HepG2 (cell line): Measurements from ENCODE around the gene MC1R. TPM values are rescaled to one million over a fixed set of nuclear protein-coding genes. Genes with fewer than 3 reads are reported as not detected.

ENCODE experiments used
- ATAC-seq: fragments of 200-7000 bp; cut with Tn5 transposase; 3 replicates; pipeline ENCODE4 v1.9.1; 2020; ENCODE audit warnings: mild to moderate bottlenecking, moderate library complexity
- BruUV-seq: library from RNA; stranded (reverse); fragments of 400-500 nt; replicated peaks from 2 replicates; lab custom pipeline; 2021; lab: Mats Ljungman, UMichigan
- CTCF ChIA-PET: fragments of 300-600 bp; formaldehyde crosslinking; extraction: SDS; loops from one replicate; lab custom pipeline; 2021; ENCODE audit warnings: low total read pairs, inconsistent platforms, low intra/inter-chr PET ratio; lab: Yijun Ruan, JAX
- POLR2A ChIA-PET: fragments of 350-600 bp; sonication (Branson Sonifier 250); formaldehyde crosslinking; loops from one replicate; lab custom pipeline; 2020; ENCODE audit warnings: antibody characterized with exemption, inconsistent platforms; lab: Yijun Ruan, JAX
- DNase-seq: peaks from one replicate; pipeline ENCODE4 v3.0.0-alpha.2; 2015; ENCODE audit warnings: low spot score
- FAIRE-seq: peaks from 3 replicates; lab custom pipeline; 2011; peaks lifted over from hg19 to GRCh38; lab: Jason Lieb, UNC
- H2AFZ ChIP-seq: one replicate; pipeline ENCODE4 v1.6.1; 2011; ENCODE audit warnings: low read length, inconsistent platforms
- H3K27ac ChIP-seq: fragments of 300-600 bp; 3 replicates; pipeline ENCODE4 v1.8.0; 2011; ENCODE audit warnings: mixed run types, mild to moderate bottlenecking, mixed read lengths, low read length, inconsistent platforms; ENCODE audit not compliant: insufficient read depth; ENCODE audit errors: extremely low read length
- H3K27me3 ChIP-seq, 2 experiments: fragments of 200-600 bp in 1 of 2; 2 replicates in 1 of 2; 3 replicates in 1 of 2; pipeline versions ENCODE4 v1.6.0 to v1.8.0; 2011; ENCODE audit warnings: low read length in 2 of 2, mild to moderate bottlenecking in 2 of 2, moderate library complexity in 2 of 2, inconsistent platforms in 1 of 2; ENCODE audit not compliant: insufficient read depth in 2 of 2, control insufficient read depth in 1 of 2
- H3K36me3 ChIP-seq, 2 experiments: fragments of 200-600 bp in 1 of 2; replicated peaks in 1 of 2; 2 replicates in 1 of 2; 3 replicates in 1 of 2; pipeline versions ENCODE4 v1.5.1 to v1.8.0; 2011; ENCODE audit warnings: low read length in 2 of 2, inconsistent platforms in 1 of 2; ENCODE audit not compliant: insufficient read depth in 2 of 2, control insufficient read depth in 1 of 2
- H3K4me1 ChIP-seq: 2 replicates; pipeline ENCODE4 v1.5.1; 2012; ENCODE audit warnings: low read length, inconsistent platforms; ENCODE audit not compliant: insufficient read depth
- H3K4me2 ChIP-seq: 2 replicates; pipeline ENCODE4 v1.6.0; 2011; ENCODE audit warnings: low read depth, low read length, inconsistent platforms
- H3K4me3 ChIP-seq, 3 experiments: fragments of 200-600 bp in 1 of 3; sonication (generic), shearing (Covaris generic) in 1 of 3; replicated peaks in 1 of 3; 2 replicates each; pipeline ENCODE4 v1.5.1; 2011 to 2016; ENCODE audit warnings: low read length in 3 of 3, inconsistent platforms in 2 of 3, low read depth in 2 of 3, mild to moderate bottlenecking in 2 of 3, control low read depth in 1 of 3, mixed read lengths in 1 of 3; ENCODE audit not compliant: insufficient read depth in 1 of 3
- H3K79me2 ChIP-seq: one replicate; pipeline ENCODE4 v1.6.1; 2011; ENCODE audit warnings: low read length, inconsistent platforms; ENCODE audit not compliant: insufficient read depth
- H3K9ac ChIP-seq: 2 replicates; pipeline ENCODE4 v1.6.0; 2011; ENCODE audit warnings: mild to moderate bottlenecking, low read depth, low read length, inconsistent platforms; ENCODE audit not compliant: insufficient read depth
- H3K9me3 ChIP-seq: 2 replicates; pipeline ENCODE4 v1.5.1; 2012; ENCODE audit warnings: mild to moderate bottlenecking, low read length
- H4K20me1 ChIP-seq: 2 replicates; pipeline ENCODE4 v1.6.0; 2011; ENCODE audit warnings: inconsistent platforms, mild to moderate bottlenecking, low read length, moderate library complexity; ENCODE audit not compliant: insufficient read depth
- BRD4 ChIP-seq: sonication (generic); formaldehyde crosslinking; IDR thresholded peaks from 2 replicates; pipeline ENCODE4 v1.4.0; 2020; ENCODE audit warnings: missing genetic modification reagents
- GATAD1 ChIP-seq: IDR thresholded peaks from 2 replicates; pipeline ENCODE4 v1.6.1; 2016; ENCODE audit warnings: missing genetic modification reagents, missing compliant biosample characterization
- KDM2A ChIP-seq: sonication (generic); formaldehyde crosslinking; IDR thresholded peaks from 2 replicates; pipeline ENCODE4 v1.4.0; 2020; ENCODE audit warnings: low read depth, missing genetic modification reagents, borderline replicate concordance
- MEIS2 ChIP-seq: sonication (generic); formaldehyde crosslinking; IDR thresholded peaks from 2 replicates; pipeline ENCODE4 v1.9.0; 2021; ENCODE audit warnings: mild to moderate bottlenecking, missing genetic modification reagents
- POLR2G ChIP-seq: fragments of 200-400 bp; formaldehyde crosslinking; IDR thresholded peaks from 2 replicates; pipeline ENCODE4 v1.6.1; 2018; ENCODE audit warnings: mild to moderate bottlenecking, low read depth, low read length, moderate library complexity
- RBAK ChIP-seq: sonication (generic); formaldehyde crosslinking; IDR thresholded peaks from 2 replicates; pipeline ENCODE4 v1.5.1; 2020; ENCODE audit warnings: mild to moderate bottlenecking, missing genetic modification reagents
- SAP130 ChIP-seq: IDR thresholded peaks from 2 replicates; pipeline ENCODE4 v1.6.1; 2016; ENCODE audit warnings: low read depth
- ZNF263 ChIP-seq: sonication (generic); formaldehyde crosslinking; IDR thresholded peaks from 2 replicates; pipeline ENCODE4 v1.4.0; 2020; ENCODE audit warnings: missing genetic modification reagents
- WGBS: methylation state at CpG from one replicate; pipeline ENCODE4 v1.1.6; 2017; ENCODE audit warnings: low lambda C conversion rate; 5-methylcytosine and 5-hydroxymethylcytosine counted together
- in situ Hi-C: cut with HindIII; loops from 2 replicates; pipeline ENCODE4 v1.10.0; 2017; ENCODE audit warnings: low pct_unique_long_range_greater_than_20kb; ENCODE audit not compliant: extremely low pct_ligation_motif_present
- intact Hi-C: fragments of 100-400 bp; cut with micrococcal nuclease; formaldehyde crosslinking; loops from one replicate; pipeline ENCODE4 v1.10.0; 2022; ENCODE audit not compliant: unreplicated experiment
- polyA plus RNA-seq, 8 experiments: library from polyadenylated mRNA; depleted of rRNA in 3 of 8; stranded (reverse) in 7 of 8; unstranded in 1 of 8; fragments of >200 nt; fragmentation: Illumina TruSeq in 4 of 8; extraction: Trizol in 4 of 8; gene quantifications; 2 replicates each; pipeline versions ENCODE4 v1.2.1 to v1.2.3, GENCODE V29; 2011 to 2016; ENCODE audit warnings: low read depth in 4 of 8, missing spikeins in 1 of 8, mixed read lengths in 1 of 8; ENCODE audit not compliant: insufficient read depth in 1 of 8
- total RNA-seq, 5 experiments: library from RNA; depleted of rRNA; stranded (reverse); fragments of >200 nt; fragmentation: Illumina TruSeq; extraction: Trizol; gene quantifications; 2 replicates each; pipeline ENCODE4 v1.2.3, GENCODE V29; 2016; ENCODE audit warnings: low read depth in 1 of 5
- TF ChIP-seq, protein P1 (sequence below): sonication (generic); formaldehyde crosslinking; IDR thresholded peaks from 2 replicates; pipeline ENCODE4 v1.8.0; 2022; ENCODE audit warnings: mild to moderate bottlenecking, missing genetic modification reagents; ENCODE audit not compliant: insufficient replicate concordance

Gene MC1R
- total and polyA plus RNA-seq, 2 of the 13 experiments (the other 11 are each of a cell fraction or from before 2014, with no cell fraction given), result 9.1 to 14.8 TPM

DNA sequence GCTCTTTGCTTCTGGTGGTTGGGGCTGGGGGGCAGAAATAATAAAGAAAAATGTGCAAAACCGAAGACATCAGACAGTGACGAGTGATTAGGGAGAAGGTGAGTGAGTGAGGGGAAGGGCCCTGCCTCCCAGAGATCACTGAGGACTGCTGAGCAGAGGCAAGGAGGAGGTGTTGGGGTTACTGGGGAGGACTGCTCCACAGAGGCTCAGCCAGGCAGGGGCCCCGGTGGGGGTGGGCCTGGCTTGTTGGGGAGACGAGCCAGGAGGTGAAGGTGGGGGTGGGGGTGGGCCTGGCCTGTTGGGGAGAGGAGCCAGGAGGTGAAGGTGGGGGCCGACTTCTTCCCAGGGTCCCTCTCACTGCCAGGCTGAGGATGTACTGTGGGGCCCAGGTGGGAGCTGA lies 27.9 kb downstream of the MC1R start:
- no peak for ATAC-seq
- in situ Hi-C loops, result no loop called here
- Histone ChIP-seq H3K36me3 (no peaks in the 10 kb centered on the region), H3K9me3 (no peaks in the 10 kb centered on the region)
- POLR2A ChIA-PET, result interaction anchor here (2.4 kb wide), 1 partner anchor 73 kb away, joined by 6 read pairs; the partner anchor contains the start of gene TCF25
- TF ChIP-seq RBAK (no peak), POLR2G (no peak), KDM2A (no peak), BRD4 (CRISPR knock-in tag) (no peak), SAP130 (CRISPR knock-in tag) (no peak), GATAD1 (no peak), MEIS2 (CRISPR knock-in tag) (no peak), ZNF263 (CRISPR knock-in tag) (peak; percentile 77)
- TF ChIP-seq, protein P1, sequence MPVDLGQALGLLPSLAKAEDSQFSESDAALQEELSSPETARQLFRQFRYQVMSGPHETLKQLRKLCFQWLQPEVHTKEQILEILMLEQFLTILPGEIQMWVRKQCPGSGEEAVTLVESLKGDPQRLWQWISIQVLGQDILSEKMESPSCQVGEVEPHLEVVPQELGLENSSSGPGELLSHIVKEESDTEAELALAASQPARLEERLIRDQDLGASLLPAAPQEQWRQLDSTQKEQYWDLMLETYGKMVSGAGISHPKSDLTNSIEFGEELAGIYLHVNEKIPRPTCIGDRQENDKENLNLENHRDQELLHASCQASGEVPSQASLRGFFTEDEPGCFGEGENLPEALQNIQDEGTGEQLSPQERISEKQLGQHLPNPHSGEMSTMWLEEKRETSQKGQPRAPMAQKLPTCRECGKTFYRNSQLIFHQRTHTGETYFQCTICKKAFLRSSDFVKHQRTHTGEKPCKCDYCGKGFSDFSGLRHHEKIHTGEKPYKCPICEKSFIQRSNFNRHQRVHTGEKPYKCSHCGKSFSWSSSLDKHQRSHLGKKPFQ (CRISPR knock-in tag), result no peak
- TF ChIP-seq, all 625 proteins: peak for 1
- Histone ChIP-seq H3K27me3 (peaks cover 0 to 32% of the 10 kb centered on the region in 2 experiments; a peak in 4 of 5 replicates), H3K4me1 (peaks cover 32% of the 10 kb centered on the region), H2AFZ (no peak overlapping the region), H3K4me3 (peak overlapping the region in 1 of 3 experiments; percentile 26; a peak in 1 of 6 replicates), H3K9ac (no peak overlapping the region), H3K79me2 (peaks cover 15% of the 10 kb centered on the region), H4K20me1 (no peaks in the 10 kb centered on the region), H3K27ac (no peak overlapping the region), H3K4me2 (peak overlapping the region; percentile 52)
- FAIRE-seq (no peak), DNase-seq (no peak)
- 12% methylated on average over 5 of the region's 5 CpGs for WGBS
- CTCF ChIA-PET, result no interaction called here
- no TSS peak for BruUV-seq
- intact Hi-C loops, result no loop called here
